Liver (tissue), 9 donors: ENCODE data around the gene SERPINB4. TPM values are rescaled to one million over a fixed set of nuclear protein-coding genes. Genes with fewer than 3 reads are reported as not detected.

Experiments
- DNase-seq: peaks from one replicate; pipeline ENCODE4 v3.0.0-alpha.2; 2017; ENCODE audit warnings: low spot score
- H3K27ac ChIP-seq, 2 donors: one replicate each; pipeline ENCODE4 v1.7.0; 2013; ENCODE audit warnings: inconsistent platforms in 2 of 2, low read length in 2 of 2, control low read depth in 1 of 2, low read depth in 1 of 2, mild to moderate bottlenecking in 1 of 2
- H3K27me3 ChIP-seq, 4 donors: one replicate each; pipeline versions ENCODE4 v1.6.1 to v1.7.0; 2013; ENCODE audit warnings: low read length in 3 of 4, inconsistent platforms in 1 of 4, mild to moderate bottlenecking in 1 of 4, moderate library complexity in 1 of 4; ENCODE audit not compliant: control insufficient read depth in 4 of 4, insufficient read depth in 4 of 4
- H3K36me3 ChIP-seq, 4 donors: one replicate each; pipeline versions ENCODE4 v1.6.1 to v1.7.0; 2013; ENCODE audit warnings: low read length in 3 of 4, mild to moderate bottlenecking in 3 of 4, low read depth in 1 of 4, moderate library complexity in 1 of 4; ENCODE audit not compliant: control insufficient read depth in 4 of 4, insufficient read depth in 3 of 4
- H3K4me1 ChIP-seq, 4 donors: one replicate each; pipeline versions ENCODE4 v1.6.1 to v1.7.0; 2013; ENCODE audit warnings: low read length in 3 of 4, mild to moderate bottlenecking in 3 of 4, moderate library complexity in 1 of 4; ENCODE audit not compliant: control insufficient read depth in 4 of 4, insufficient read depth in 4 of 4
- H3K4me3 ChIP-seq, 3 donors: one replicate each; pipeline versions ENCODE4 v1.6.1 to v1.7.0; 2013; ENCODE audit warnings: low read length in 3 of 3, control low read depth in 1 of 3, low read depth in 1 of 3, mild to moderate bottlenecking in 1 of 3
- H3K9ac ChIP-seq, 2 donors: one replicate each; pipeline ENCODE4 v1.7.0; 2013; ENCODE audit warnings: low read length in 2 of 2, mild to moderate bottlenecking in 2 of 2, moderate library complexity in 2 of 2, control low read depth in 1 of 2, low read depth in 1 of 2
- H3K9me3 ChIP-seq, 4 donors: one replicate each; pipeline versions ENCODE4 v1.6.1 to v1.7.0; 2013; ENCODE audit warnings: low read length in 3 of 4; ENCODE audit not compliant: control insufficient read depth in 4 of 4
- ATF3 ChIP-seq: IDR thresholded peaks from 2 replicates; pipeline ENCODE4 v1.6.1; 2016; ENCODE audit warnings: antibody characterized with exemption
- CTCF ChIP-seq: fragments of 150-350 bp; IDR thresholded peaks from 2 replicates; pipeline ENCODE4 v1.5.1; 2017; ENCODE audit warnings: improper control_type of control experiment, low read depth, low read length; ENCODE audit not compliant: missing input control
- FOXA1 ChIP-seq: IDR thresholded peaks from 2 replicates; pipeline ENCODE4 v1.6.1; 2016; ENCODE audit warnings: antibody characterized with exemption
- GABPA ChIP-seq, 2 donors: IDR thresholded peaks in 1 of 2; conservative IDR thresholded peaks in 1 of 2; 2 replicates each; pipeline ENCODE4 v1.6.1; 2016; ENCODE audit warnings: antibody characterized with exemption in 2 of 2, mild to moderate bottlenecking in 1 of 2, moderate library complexity in 1 of 2
- HNF4A ChIP-seq, 2 donors: conservative IDR thresholded peaks; 2 replicates each; pipeline ENCODE4 v1.6.1; 2016; ENCODE audit warnings: antibody characterized with exemption in 2 of 2, mild to moderate bottlenecking in 2 of 2
- JUND ChIP-seq, 2 donors: IDR thresholded peaks; 2 replicates each; pipeline ENCODE4 v1.6.1; 2016; ENCODE audit warnings: antibody characterized with exemption in 2 of 2
- MAX ChIP-seq: IDR thresholded peaks from 2 replicates; pipeline ENCODE4 v1.6.1; 2016; ENCODE audit warnings: antibody characterized with exemption
- RAD21 ChIP-seq, 2 donors: IDR thresholded peaks; 2 replicates each; pipeline ENCODE4 v1.6.1; 2016; ENCODE audit warnings: antibody characterized with exemption in 2 of 2, mild to moderate bottlenecking in 2 of 2
- REST ChIP-seq: IDR thresholded peaks from 2 replicates; pipeline ENCODE4 v1.6.1; 2016; ENCODE audit warnings: antibody characterized with exemption, mild to moderate bottlenecking
- RXRA ChIP-seq, 2 donors: IDR thresholded peaks; 2 replicates each; pipeline ENCODE4 v1.6.1; 2017 to 2018; ENCODE audit warnings: antibody characterized with exemption in 2 of 2, mild to moderate bottlenecking in 1 of 2
- SP1 ChIP-seq: IDR thresholded peaks from 2 replicates; pipeline ENCODE4 v1.6.1; 2018; ENCODE audit warnings: antibody characterized with exemption, mild to moderate bottlenecking
- TAF1 ChIP-seq: conservative IDR thresholded peaks from 2 replicates; pipeline ENCODE4 v1.6.1; 2016; ENCODE audit warnings: antibody characterized with exemption, mild to moderate bottlenecking
- YY1 ChIP-seq: IDR thresholded peaks from 2 replicates; pipeline ENCODE4 v1.6.1; 2016; ENCODE audit warnings: antibody characterized with exemption, mild to moderate bottlenecking
- ZBTB33 ChIP-seq: IDR thresholded peaks from 2 replicates; pipeline ENCODE4 v1.6.1; 2016; ENCODE audit warnings: antibody characterized with exemption
- WGBS: extraction: QIAGEN DNeasy Blood & Tissue Kit; methylation state at CpG from one replicate; pipeline ENCODE4 v1.1.7; 2013; 5-methylcytosine and 5-hydroxymethylcytosine counted together
- polyA plus RNA-seq, 2 donors: library from polyadenylated mRNA; stranded (reverse) in 1 of 2; unstranded in 1 of 2; fragments of 200-250 nt in 1 of 2; fragments of >200 nt in 1 of 2; fragmentation: Nextera tagmentation in 1 of 2; extraction: Ambion mirVana in 1 of 2; gene quantifications; one replicate each; pipeline versions ENCODE4 v1.2.1 to v1.2.3, GENCODE V29; 2013 to 2015
- total RNA-seq, 2 donors: library from RNA; depleted of rRNA; stranded (reverse); fragments of >200 nt; gene quantifications; one replicate each; pipeline ENCODE4 v1.2.3, GENCODE V29; 2014
- donor health status: healthy.
- donor health status: healthy.
- donor health status: healthy.
- donor health status: healthy.
- donor health status: healthy.

Gene SERPINB4
- total and polyA plus RNA-seq, 4 donors: not detected

- TF ChIP-seq ZBTB33: no peak
- no peak for TF ChIP-seq RAD21 (IDR thresholded peaks at IDR 0.05)
- TF ChIP-seq YY1: no peak
- no peak for TF ChIP-seq ATF3
- no peak for TF ChIP-seq GABPA (IDR thresholded peaks at IDR 0.05 in 1 of 2, conservative IDR thresholded peaks at IDR 0.05 in 1 of 2)
Measured at GRCh38 chr18:63684718-63685117, 40.7 kb upstream of the SERPINB4 start (continued).

- TF ChIP-seq HNF4A (conservative IDR thresholded peaks at IDR 0.05) (no peak), RAD21 (IDR thresholded peaks at IDR 0.05) (no peak), GABPA (IDR thresholded peaks at IDR 0.05 in 1 of 2, conservative IDR thresholded peaks at IDR 0.05 in 1 of 2) (no peak), JUND (IDR thresholded peaks at IDR 0.05) (no peak), FOXA1 (no peak), SP1 (no peak), TAF1 (no peak), ATF3 (no peak), REST (no peak), CTCF (no peak), RXRA (IDR thresholded peaks at IDR 0.05) (no peak), MAX (no peak)
Measured at GRCh38 chr18:63683890-63684289, 39.8 kb upstream of the SERPINB4 start.

More at GRCh38 chr18:63683890-63684289, 39.8 kb upstream of the SERPINB4 start:
- 82% methylated on average over 5 of the region's 5 CpGs for WGBS
- H3K9me3 ChIP-seq: no peaks in the 10 kb centered on the region
- H3K4me3 ChIP-seq: no peak overlapping the region
- no peaks in the 10 kb centered on the region for H3K27me3 ChIP-seq
- peaks cover 0 to 17% (median 8%) of the 10 kb centered on the region in 4 donors for H3K4me1 ChIP-seq
- H3K27ac ChIP-seq: no peak overlapping the region
- H3K9ac ChIP-seq: no peak overlapping the region
- no peak for DNase-seq
- H3K36me3 ChIP-seq: no peaks in the 10 kb centered on the region
